ENCODE results near the gene PPCS.
"Not testable (repeated sequence)": the region's sequence is repeated elsewhere in the genome, so short reads cannot be mapped to it uniquely, and the experiment has no call there.

PPCS gene

GRCh38 chr1:42454403-42454802 is 1.9 kb upstream of the PPCS start:
- DNase-seq, result no peak

DNA sequence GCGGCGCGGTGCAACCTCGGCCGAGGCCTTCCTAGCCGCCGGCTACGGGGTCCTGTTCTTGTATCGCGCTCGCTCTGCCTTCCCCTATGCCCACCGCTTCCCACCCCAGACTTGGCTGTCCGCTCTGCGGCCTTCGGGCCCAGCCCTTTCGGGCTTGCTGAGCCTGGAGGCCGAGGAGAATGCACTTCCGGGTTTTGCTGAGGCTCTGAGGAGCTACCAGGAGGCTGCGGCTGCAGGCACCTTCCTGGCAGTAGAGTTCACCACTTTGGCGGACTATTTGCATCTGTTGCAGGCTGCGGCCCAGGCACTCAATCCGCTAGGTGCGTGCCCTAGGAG is 379 bp downstream of the PPCS start:
- DNase-seq, result peak; percentile 88

- no peak for DNase-seq
Measured at GRCh38 chr1:42461196-42461595, 4.9 kb downstream of the PPCS start.

DNA sequence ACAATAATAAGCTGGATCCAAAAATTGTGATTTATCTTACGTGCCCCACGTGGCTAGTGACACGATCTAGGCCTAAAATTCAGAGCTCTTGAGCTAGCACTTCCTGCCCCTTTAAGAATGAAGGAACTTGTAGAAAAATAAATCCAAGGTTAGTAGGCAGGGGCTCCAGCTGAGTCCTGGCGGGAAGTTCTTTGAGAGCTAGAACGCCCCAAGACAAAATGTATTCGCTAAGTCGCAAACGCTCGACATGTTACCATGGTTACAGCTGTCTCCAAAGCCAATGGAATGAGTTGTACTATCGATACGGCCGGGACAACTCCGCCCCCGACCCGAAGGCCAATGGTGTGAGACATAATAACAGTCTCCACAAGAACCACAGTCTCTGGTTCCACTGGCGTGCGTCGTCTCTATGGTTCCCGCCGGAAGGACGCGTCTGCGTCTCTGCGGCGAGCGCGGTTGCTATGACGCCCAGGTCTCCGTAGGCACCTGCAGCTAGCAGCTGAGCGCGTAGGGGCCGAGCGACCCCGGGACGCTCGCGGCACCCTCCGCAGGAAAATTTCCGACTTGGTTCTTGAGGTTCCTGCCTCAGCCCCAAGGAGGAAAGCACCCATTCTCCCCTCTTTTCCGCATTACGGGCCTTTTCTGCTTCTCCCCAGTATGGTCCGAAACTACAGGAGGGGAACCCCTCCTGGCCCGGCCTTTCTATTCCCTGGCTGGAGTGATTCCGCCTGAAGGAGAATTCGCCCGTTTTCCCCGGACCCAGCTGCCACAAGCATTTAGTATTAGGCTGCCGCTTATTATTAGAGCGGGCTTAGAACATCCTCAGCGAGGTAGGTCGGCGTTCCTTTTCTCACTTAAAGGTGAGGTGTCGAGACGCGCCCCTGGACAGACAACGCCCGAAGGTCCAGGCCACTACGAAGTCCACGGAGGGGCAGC is 6.8 kb downstream of the PPCS start, which contains the start of gene CCDC30:
CCDC30 (plus strand) TSS at position 459 of the 936 bp plus-strand sequence. CDS start 17,266 bp downstream, outside the sequence.
- DNase-seq, result peak; percentile 99

GRCh38 chr1:42463921-42464320 is 7.6 kb downstream of the PPCS start:
- no peak for DNase-seq

DNA sequence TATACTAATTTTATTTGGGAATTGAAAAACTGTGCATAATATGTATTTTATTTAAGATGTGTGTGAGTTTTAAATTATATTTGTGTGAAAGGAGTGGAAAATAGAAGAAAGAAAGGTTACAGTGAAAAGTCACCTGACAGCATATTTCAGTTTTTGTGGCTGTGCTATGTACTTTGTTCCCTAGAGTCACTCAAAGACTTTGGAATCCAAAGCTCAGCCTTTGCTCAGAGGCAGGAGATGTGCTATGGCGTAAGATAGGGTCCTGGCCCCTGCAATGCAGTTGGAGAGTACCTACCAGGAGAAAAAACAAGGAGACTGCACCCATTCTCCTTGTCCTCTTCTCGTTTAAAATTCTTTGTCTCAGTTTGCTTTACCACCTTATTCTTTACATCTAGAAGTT is 9.7 kb downstream of the PPCS start:
- no peak for DNase-seq

- no peak for DNase-seq
Measured at GRCh38 chr1:42469727-42470126, 13.4 kb downstream of the PPCS start.

DNA sequence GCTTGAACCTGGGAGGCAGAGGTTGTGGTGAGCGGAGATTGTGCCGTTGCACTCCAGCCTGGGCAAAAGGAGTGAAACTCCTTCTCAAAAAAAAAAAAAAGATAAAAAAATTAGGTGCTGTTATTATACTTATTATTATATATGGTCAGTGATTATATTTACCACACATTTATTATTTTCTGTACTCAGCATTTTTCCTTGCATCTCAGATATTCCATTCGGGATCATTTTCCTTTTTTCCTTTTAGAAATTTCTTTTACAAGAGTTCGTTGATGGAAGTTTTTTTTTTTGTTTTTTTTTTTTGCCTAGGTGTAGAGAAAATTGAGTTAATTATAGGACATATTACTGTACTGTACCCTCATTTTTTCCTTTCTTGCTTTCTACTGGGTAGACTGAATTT is 20.3 kb downstream of the PPCS start:
- DNase-seq, result no peak

GRCh38 chr1:42477354-42477753 is 21.0 kb downstream of the PPCS start:
- DNase-seq, result not testable (repeated sequence)

DNA sequence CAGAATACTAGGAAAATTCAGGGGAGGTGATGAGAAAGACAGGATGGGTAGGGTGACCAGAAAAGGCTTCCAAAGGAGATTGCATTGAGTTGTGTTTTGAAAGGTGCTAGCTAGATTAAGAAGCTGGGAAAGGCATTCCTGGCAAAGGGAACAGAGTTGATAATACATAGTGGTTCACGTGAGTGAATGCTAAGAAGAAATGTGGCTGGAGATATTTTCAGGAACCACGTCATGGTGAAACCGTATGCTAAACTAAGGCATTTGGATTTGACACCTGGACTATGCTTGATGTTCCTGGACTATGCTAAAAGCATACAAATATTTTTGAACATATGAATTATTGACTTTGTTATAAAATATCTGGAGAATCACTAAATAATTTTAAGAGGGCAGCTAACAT is 21.4 kb downstream of the PPCS start:
- no peak for DNase-seq

- DNase-seq, result peak; percentile 40
Measured at GRCh38 chr1:42479621-42480020, 23.3 kb downstream of the PPCS start.

DNA sequence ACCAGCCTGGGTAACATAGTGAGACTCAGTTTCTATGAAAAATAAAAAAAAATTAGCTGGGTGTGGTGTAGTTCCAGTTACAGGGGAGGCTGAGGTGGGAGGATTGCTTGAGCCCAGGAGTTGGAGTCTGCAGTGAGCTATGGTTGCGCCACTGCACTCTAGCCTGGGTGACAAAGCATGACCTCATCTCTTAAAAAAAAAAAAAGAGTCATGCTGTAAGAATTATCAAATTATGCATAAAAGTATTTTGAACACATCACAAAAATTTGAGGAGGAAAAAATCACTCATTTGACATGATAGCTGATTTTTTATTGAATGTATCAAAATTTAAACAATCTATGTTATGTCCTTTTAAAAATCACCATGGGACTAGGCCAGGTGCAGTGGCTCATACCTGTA is 24.6 kb downstream of the PPCS start:
- no peak for DNase-seq

DNA sequence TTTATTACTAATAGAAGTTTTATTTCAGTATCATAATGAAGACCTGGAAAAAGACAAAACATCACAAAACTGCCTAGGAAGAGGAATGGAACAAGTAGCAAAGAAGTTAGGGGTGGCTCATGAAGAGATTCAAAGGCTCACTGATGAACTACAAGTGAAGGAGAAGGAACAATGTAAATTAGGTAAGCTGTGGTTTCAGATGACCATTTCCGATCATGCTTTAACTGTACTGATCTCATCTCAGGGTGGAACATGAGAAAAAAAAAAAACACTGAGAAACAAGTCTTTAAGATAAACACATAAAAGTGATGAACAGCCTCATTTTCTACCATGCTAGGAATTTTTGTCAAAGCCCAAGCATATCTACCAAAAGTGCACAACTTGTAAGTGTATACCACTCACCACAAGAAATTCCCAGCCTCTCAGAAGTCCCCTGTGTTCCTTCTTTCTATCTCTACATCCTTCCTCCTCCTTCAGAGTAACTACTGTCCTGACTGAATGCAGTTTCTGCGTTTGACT is 26.4 kb downstream of the PPCS start:
- DNase-seq, result no peak

DNA sequence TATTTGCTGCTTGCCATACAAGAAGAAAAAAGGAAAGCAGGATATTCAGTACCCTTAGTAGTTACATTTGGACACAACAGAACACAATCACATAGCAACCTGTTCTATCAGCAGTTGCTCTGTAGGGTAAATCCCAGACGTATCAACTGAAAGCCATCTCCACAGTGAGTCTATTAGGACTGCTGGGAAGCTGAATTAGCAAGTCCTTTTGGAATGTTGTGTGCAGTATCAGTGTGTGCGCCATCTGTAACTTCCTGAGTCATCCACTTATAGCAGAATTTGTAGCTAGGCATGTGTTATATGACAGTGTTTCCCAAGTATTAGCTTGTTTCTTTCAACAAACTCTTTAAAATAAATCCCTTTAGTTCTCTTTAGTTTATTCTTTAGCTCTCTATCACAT is 28.0 kb downstream of the PPCS start:
- DNase-seq, result no peak

DNA sequence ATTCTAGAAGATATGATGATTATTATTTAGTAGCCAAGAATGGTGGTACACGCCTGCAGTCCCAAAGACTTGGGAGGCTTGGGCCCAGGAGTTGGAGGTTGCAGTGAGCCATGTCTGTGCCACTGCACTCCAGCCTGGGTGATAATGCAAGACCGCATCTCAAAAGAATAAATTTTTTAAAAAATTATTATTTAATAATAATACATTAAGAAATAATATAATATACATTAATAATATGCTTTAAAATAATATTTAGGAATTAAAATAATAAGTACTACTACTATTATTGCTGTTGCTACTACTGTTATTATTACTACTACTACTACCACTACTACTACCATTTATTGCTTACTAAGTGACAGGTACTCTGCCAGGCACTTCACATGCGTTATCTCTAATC is 33.9 kb downstream of the PPCS start:
- no peak for DNase-seq

DNA sequence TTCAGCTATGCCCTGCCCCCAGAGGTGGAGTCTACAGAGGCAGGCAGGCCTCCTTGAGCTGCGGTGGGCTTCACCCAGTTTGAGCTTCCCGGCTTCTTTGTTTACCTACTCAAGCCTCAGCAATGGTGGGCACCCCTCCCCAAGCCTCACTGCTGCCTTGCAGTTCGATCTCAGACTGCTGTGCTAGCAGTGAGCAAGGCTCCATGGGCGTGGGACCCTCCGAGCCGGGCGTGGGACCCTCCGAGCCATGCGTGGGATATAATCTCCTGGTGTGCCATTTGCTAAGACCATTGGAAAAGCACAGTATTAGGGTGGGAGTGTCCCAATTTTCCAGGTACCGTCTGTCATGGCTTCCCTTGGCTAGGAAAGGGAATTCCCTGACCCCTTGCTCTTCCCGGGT is 45.7 kb downstream of the PPCS start:
- not testable (repeated sequence) for DNase-seq

GRCh38 chr1:42504535-42505128 is 48.3 kb downstream of the PPCS start:
- no peak for DNase-seq

GRCh38 chr1:42506576-42506975 is 50.2 kb downstream of the PPCS start:
- no peak for DNase-seq

All from hematopoietic multipotent progenitor cell treated with erythropoietin and hydrocortisone succinate and interleukin-3 and kit ligand, for 4 days (in vitro differentiated cells).